AG20443 (cell line): Measurements from ENCODE around the gene C16orf86.

Experiments used
- DNase-seq: peaks from one replicate; pipeline ENCODE4 v3.0.0; 2012; ENCODE audit warnings: low spot score, mixed read lengths

Gene C16orf86, protein sequence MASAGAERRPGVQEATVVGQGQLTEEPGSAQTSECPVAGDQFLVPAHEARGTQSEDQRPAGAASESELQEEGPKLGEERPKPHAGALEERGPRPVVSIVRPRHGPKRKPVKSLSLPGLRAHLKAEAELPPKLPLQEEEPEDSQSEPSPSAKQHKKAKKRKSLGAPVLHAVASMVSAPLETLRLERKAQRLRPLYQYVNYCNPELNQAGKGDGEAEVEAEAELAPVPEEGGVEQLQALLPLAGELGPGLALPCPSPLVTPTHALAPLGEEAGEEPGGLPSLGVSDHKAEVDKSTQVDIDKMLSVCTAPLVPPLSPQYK

DNA sequence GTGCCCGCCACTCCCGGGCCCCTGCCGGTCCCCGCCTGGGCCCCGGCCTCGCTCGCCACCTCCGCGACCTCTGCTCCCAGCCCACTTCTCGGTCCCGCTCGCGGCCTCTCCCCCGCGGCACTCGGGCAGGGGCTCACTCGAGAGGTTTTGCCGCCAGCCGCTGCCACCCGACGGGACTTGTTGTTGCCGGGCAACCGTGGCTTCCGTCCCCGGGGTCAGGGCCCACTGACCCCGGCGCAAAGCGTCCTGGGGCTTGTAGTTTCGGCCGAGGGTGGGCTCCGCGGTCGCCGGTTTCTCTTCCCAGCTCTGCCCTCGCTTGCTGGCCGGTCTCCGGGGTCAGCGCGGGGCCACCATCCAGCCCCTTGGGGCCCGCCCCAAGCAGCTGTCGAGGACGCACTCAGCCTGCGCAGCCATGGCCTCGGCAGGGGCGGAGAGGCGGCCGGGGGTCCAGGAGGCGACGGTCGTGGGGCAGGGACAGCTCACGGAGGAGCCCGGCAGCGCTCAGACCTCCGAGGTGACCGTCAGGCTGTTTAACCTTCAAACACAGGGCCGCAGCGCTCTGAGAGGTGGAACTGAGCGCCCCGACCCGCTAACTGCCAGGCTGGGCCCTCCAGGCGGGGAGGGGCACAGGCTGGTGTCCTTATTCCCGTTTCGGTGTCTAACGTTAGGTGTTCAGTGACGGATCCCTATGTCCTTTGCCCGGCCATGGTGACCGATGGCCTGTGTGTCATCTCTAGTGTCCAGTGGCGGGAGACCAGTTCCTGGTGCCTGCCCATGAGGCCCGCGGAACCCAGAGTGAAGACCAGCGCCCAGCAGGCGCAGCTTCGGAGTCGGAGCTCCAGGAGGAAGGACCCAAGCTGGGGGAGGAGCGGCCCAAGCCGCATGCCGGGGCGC lies at the start of gene C16orf86, which contains the start of gene ENKD1:
C16orf86 (plus strand) TSS at position 256 of the 894 bp plus-strand sequence; CDS start at position 413, 157 bp downstream.
ENKD1 (minus strand) TSS at position 192 of the 894 bp plus-strand sequence. CDS start 308 bp downstream, outside the sequence.
- peak; percentile 92 for DNase-seq

DNA sequence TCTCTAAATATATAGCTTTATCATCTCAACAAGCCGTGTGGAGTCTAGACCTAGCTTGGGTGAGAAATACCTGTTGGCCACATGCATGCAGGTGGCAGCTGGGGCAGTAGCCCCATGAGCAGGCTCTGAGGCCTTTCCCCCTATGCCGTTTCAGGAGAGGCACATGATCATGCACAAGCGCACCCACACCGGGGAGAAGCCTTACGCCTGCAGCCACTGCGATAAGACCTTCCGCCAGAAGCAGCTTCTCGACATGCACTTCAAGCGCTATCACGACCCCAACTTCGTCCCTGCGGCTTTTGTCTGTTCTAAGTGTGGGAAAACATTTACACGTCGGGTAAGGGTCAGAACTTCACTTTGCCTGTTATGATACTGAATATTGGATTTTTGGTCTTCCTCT lies 38.4 kb upstream of the C16orf86 start:
- no peak for DNase-seq

DNA sequence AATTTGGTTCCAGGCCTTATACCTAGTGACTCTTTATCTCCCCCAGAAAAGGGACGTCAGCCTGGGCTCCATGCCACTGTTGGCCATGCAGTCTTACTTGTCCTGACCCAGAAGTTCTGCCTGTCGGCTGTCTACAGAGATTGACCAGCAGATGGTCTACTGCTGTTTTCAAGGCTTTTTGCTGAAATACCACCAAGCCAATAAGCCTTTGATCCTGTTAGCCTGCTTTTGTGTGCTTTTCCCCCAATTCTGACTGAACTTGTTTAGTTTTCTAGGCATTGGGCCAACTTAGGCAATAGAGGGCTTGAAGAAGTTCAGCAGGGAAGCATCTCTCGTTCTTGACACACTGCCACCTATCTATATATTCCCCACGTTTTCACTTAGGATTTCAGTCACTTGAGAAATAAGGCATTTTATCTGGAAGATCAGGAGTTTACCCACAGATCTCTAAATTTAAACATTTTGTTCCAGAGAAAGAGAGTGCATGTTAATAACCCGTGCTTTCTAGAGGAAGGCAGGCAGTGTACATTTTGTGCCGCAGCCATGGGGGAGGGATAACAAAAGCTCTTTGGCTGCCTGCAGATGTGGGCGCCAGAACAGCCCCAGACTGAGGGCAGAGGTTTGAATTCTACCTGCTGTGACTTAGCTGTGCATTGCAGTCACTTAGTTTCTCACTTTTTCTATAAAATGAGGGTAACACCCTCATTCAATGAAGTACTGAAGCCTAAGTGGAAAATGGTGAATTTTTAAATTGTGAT lies 34.0 kb upstream of the C16orf86 start:
- DNase-seq: no peak

DNA sequence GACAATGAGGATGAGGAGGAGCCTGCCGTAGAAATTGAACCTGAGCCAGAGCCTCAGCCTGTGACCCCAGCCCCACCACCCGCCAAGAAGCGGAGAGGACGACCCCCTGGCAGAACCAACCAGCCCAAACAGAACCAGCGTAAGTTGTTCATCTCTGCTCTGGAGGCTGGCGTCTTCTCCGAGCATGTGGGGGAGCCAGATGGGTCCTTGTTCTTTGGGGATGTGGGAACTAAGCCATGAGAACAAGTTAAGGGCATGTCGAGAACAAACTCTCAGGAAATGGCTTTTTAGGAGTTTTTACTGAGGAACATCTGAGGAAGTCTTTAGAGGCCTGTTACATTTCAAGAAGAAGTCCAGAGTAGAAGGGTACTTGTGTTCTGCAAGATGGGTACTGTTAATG lies 29.9 kb upstream of the C16orf86 start:
- no peak for DNase-seq

DNA sequence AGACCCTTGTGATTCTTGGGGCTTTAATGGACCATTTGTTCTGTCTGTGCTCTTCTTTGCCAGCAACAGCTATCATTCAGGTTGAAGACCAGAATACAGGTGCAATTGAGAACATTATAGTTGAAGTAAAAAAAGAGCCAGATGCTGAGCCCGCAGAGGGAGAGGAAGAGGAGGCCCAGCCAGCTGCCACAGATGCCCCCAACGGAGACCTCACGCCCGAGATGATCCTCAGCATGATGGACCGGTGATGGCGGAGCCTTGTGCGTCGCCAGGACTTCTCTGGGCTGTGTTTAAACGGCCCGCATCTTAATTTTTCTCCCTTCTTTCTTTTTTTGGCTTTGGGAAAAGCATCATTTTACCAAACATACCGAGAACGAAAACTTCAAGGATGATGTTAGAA lies 29.0 kb upstream of the C16orf86 start:
- no peak for DNase-seq

DNA sequence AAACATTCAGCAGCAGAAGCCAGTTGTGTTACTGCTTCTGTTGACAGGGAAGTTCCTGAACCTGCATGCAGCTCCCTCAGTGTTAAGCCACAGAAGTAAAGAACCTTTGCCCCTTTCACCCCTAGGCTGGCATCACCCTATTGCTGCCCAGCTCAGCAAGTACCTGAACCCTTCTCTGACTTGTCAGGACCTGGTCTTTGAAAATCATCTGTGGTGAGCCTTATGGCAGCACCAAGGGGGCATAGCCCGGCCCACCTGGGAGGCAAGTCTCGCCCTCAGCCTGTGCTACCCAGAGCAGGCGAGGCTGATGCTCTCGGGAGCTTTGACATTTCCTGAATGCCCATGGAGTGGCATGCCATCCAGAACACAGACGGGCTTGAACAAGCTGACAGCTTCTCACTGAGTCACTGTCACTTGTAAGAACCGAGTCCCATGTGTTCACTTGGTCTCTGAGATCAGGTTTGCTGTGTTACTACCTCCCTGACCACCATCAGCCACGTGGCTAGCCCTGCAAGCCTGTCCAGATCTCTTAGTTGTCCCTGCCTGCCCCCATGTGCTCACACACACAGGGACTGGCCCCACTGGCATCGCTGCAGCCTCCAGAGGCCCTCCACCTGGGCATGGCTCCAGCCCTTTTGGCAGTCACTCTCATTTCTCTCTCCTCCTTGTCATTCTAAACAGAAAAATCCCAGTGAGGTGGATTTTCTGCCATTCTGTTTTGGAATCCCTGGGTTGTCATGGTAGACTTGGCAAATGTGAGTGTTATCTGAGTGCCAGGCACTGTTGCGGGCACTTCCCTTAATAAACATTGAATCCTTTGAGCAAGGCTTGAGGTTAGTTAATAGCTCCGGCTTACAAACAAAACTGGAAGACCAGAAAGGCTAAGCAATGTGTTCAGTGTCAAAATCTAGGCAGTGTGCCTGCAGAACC lies 24.6 kb upstream of the C16orf86 start:
- DNase-seq: peak; percentile 67

DNA sequence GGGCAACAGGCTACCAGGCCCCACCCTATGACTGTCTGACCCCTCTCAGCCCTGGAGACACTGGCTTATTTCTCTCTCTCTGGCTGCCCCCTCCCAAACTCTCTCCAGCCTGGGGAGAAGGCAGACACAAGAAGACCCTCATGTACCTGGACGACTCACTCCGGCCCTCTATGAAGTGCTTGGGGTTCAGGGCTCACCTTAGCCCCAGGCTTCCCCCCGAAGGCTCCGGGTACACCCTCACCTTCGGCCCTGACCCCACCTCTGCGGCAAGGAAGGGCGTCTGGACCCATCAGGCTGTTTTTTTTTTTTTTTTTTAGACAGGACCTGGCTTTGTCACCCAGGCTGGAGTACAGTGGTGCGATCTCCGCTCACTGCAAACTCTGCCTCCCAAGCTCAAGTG lies 22.6 kb upstream of the C16orf86 start:
- DNase-seq: no peak

DNA sequence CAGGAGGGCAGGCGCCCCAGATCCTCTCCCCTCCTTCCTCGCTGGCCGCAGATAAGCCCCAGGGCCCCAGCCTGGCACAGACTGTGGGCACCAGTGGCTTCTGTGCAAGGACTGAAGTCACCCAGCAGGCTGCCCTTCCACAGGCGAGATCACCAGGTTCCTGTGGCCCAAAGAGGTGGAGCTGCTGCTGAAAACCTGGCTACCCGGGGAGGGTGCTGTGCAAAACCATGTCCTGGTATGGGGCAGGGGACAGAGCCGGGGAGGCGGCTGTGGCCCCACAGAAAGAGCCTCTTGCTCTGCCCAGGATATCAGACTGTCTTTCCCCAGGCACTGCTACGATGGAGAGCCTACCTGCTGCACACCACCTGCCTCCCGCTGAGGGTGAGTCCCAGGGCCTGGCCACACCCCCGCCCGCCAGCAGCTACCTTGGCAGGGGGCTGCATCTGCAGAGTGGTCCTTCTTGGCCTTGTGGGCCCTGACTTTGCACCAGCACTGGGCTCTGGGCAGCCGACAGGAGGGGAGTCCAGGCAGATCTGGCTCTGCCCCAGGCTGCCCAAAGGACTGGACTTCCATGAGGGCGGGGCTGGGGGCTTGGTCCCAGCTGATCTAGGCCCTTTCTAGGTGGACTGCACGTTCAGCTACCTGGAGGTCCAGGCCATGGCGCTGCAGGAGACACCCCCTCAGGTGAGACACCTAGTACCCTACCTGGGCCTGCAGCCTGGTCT lies 21.1 kb upstream of the C16orf86 start:
- DNase-seq: no peak

DNA sequence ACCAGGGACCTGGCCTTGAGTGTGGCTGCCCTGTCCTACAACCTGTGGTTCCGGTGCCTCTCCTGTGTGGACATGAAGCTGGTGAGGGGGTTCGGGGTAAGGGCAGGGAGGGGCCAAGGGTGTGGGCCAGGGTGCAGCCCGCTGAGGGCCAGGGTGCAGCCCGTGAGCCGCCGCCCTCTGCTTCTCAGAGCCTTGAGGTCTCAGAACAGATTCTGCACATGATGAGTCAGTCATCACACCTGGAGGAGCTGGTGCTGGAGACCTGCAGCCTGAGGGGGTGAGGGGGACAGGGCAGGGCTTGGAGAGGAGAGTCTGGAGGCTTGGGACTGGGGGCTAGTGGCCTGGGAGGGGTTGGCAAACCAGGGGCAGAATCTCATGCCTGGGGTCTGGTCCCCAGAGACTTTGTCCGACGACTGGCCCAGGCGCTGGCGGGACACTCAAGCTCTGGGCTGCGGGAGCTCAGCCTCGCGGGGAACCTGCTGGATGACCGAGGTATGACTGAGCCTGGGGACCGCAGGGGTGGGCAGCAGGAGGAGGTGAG lies 19.4 kb upstream of the C16orf86 start:
- no peak for DNase-seq

DNA sequence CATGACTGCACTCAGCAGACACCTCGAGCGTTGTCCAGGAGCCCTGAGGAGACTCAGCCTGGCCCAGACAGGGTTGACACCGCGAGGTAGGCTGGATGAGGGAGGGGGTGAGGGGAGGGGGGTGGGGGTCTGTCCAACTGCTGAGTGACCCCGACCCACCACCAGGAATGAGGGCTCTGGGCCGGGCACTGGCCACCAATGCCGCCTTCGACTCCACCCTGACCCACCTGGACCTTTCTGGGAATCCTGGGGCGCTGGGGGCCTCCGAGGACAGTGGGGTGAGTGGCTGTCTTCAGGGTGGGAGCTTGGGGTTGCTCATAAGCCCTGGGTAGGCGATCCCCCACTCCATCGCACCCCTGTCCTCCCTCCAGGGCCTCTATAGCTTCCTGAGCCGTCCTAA lies 18.9 kb upstream of the C16orf86 start:
- DNase-seq: no peak

DNA sequence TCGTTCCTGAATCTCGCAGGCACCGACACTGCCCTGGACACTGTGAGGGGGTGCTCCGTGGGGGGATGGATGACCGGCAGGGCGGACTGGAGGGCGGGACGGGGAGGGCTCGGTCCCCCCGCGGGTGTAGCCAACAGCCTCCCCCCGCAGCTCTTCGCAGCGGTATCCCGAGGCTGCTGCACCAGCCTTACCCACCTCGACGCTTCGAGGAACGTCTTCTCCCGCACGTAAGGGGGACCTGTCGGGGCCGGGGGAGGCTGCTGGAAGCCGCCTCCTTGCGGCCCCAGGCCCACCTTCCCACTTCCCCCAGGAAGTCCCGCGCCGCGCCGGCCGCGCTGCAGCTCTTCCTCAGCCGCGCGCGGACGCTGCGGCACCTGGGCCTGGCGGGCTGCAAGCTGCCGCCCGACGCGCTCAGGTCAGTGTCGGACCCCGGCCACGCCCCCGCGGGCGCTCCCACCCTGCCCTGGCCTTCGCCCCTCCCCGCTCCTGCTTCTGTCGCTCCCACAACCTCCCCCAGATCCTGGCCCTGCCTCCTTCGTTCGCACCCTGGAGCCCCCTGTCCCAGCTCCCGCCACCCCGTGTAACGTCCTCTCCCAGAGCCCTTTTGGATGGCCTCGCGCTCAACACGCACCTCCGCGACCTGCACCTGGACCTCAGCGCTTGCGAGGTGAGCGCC lies 18.4 kb upstream of the C16orf86 start:
- no peak for DNase-seq

DNA sequence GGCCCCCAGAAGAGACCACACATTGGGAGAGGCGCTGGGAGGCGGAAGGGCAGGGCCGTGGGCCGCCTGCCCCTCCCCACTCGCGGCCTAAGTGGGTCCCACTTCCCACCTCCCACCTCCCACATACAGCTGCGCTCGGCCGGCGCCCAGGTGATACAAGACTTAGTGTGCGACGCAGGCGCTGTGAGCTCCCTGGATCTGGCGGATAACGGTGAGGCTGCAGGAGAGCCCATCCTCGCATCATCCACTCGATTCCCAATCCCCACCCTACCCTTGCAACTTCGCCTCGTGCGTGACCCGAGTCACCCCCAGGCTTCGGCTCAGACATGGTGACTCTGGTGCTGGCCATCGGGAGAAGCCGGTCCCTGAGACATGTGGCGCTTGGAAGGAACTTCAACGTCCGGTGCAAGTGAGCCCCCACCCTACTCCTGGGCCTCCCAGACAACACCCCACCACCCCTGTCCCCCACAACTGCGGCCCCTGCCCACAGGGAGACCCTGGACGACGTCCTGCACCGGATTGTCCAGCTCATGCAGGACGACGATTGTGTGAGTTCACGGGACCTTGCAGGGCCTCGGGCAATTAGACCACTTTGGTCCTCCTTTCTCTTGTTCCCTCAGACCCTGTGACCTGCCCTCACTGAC lies 17.7 kb upstream of the C16orf86 start:
- no peak for DNase-seq

DNA sequence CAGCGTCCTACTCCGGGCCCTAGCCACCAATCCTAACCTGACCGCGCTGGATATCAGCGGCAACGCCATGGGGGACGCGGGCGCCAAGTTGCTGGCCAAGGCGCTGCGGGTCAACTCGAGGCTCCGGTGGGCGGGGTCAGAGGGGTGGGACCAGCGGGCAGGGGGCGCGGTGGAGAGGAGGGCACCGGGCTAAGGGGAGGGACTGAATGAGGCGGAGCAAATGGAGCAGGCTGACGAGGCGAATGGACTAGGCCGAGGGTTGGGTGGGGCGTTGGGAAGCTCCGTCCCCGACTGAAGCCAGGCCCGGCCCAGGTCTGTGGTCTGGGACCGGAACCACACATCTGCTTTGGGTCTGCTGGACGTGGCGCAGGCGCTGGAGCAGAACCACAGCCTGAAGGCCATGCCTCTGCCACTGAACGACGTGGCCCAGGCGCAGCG lies 17.1 kb upstream of the C16orf86 start:
- peak; percentile 63 for DNase-seq

DNA sequence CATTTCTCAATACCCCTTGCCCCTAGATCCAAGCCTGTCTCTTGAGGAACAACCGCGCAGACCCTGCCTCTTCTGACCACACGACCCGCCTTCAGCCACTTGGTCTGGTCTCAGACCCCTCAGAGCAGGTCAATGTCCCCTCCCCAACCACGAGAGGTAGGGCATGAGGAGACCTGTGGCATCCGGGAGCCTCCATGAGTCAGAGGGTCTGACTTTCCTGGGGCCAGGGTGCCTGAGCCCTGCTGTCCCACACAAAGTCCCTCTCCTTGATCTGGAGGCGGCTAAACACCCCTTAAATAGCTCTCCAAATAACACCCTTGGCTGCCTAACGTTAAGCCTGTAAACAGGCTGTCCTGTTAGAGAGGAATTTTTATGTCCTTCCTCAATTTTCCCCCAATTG lies 16.6 kb upstream of the C16orf86 start:
- DNase-seq: no peak

DNA sequence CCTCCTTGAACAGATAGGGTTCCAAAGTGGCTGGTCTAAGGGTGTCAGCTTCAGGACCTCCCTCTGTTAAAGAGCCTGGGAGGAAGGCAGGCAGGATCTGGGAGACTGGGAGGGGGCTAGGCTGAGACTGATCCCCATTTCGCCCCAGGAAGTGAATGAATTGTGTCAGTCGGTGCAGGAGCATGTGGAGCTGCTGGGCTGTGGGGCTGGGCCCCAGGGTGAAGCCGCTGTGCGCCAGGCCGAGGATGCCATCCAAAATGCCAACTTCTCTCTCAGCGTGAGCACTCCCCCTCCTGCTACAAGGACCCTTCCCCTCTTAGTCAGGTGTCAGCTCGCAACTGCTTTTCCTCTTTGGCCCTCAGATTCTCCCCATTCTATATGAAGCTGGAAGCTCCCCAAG lies 15.6 kb upstream of the C16orf86 start:
- no peak for DNase-seq

DNA sequence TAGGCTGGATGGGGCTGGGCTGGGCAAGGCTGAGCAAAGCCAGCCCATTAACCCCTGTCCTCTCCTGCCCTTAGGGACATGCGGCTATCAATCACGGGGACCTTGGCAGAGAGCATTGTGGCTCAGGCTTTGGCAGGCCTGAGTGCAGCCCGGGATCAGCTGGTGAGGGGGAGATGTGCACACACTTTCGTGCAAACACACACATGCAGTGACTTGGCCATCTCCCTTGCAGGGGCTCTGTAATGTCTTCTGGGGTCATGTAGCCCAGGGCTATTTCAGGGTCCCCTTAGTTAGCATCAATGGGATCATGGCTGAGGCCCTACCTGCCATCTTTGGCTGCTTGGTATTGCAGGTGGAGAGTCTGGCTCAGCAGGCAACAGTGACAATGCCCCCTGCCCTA lies 14.8 kb upstream of the C16orf86 start:
- no peak for DNase-seq

DNA sequence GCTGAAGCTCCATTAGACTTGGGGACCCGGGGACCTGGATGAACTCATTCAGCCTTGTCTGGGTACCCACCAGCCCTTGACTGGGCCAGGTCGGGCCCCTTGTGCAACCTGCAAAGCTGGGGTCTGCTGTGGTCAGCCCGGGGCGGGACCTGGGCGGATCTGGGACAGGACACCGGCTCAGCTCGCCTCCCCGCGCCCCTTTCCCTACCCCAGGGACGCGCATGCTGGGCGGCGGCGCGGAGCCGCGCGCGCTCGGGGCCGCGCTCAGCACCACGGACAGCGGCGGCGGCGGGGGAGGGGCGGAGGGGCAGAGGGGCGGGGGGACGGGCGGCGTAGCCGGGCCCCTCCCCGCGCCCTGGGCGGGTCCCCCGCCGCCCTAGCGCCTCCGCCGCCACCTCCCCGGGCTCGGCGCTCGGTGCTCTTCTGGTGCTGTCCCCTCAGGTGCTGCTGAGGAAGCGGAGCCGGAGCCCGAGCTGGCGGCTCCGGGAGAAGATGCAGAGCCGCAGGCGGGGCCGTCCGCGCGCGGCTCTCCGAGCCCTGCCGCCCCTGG lies 14.0 kb upstream of the C16orf86 start:
- peak; percentile 78 for DNase-seq

DNA sequence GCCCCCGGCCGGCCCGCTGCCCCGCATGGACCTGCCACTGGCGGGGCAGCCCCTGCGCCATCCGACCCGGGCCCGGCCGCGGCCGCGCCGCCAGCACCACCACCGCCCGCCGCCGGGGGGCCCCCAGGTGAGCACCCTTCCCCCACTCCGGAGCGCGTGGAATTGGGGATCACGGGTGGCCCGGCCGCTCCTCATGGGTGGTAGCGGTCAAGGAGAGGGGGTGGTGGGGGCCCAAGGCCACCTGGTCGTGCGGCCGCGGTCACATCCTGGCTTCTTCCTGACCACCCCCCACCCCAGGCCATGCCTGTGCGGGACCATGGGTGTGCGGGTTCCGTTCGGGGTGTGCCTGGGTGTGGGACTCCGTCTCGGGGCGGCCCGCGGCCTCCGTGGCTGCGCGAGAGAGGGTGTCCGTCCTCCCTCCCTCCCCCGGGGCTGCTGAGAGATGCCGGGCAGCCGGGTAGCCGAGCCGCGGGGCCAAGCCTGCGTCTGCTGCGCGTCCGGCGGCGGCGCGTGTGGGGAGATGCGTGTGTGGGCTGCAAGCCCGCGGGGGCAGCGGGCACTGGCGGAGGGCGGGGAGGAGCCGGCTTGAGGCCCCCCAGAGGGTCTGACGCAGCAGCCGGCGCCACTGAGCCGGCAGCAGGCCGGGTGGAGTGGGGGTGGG lies 13.4 kb upstream of the C16orf86 start:
- peak; percentile 62 for DNase-seq
